GM12872 (cell line): Measurements from ENCODE around the gene PLEKHO2.

ENCODE experiments used
- TF ChIP-seq, protein P1 (sequence below): IDR thresholded peaks from 3 replicates; pipeline ENCODE4 v1.5.1; 2011; ENCODE audit warnings: low read depth, mild to moderate bottlenecking, low read length, moderate library complexity; ENCODE audit not compliant: insufficient read depth

The PLEKHO2 gene

GRCh38 chr15:64847448-64847847 is 5.7 kb downstream of the PLEKHO2 start:
- TF ChIP-seq, protein P1, sequence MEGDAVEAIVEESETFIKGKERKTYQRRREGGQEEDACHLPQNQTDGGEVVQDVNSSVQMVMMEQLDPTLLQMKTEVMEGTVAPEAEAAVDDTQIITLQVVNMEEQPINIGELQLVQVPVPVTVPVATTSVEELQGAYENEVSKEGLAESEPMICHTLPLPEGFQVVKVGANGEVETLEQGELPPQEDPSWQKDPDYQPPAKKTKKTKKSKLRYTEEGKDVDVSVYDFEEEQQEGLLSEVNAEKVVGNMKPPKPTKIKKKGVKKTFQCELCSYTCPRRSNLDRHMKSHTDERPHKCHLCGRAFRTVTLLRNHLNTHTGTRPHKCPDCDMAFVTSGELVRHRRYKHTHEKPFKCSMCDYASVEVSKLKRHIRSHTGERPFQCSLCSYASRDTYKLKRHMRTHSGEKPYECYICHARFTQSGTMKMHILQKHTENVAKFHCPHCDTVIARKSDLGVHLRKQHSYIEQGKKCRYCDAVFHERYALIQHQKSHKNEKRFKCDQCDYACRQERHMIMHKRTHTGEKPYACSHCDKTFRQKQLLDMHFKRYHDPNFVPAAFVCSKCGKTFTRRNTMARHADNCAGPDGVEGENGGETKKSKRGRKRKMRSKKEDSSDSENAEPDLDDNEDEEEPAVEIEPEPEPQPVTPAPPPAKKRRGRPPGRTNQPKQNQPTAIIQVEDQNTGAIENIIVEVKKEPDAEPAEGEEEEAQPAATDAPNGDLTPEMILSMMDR, result no peak

GRCh38 chr15:64847876-64848716 is 6.4 kb downstream of the PLEKHO2 start:
- TF ChIP-seq, protein P1, result no peak

GRCh38 chr15:64850778-64851502 is 9.2 kb downstream of the PLEKHO2 start:
- TF ChIP-seq, protein P1, result no peak

DNA sequence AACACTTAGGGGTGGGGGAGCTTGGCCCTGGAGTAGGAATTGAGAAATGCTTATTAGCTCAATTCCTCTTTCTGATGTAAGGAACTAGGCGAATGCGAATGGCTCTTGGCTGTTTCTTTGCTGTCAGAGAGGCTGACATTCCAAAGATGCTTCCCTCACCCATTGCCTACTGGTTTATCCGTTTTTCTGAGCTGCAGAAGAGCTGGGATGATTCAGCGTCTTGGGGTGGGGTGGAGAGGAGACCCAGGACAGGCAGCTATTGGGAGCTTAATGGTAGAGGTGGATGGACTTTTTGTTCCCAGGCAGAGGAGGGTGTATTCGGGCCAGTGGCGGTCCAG is 9.8 kb downstream of the PLEKHO2 start:
- TF ChIP-seq, protein P1, result no peak

- TF ChIP-seq, protein P1, result no peak
Observed at GRCh38 chr15:64854041-64854440, 12.3 kb downstream of the PLEKHO2 start.

GRCh38 chr15:64854526-64854925 is 12.8 kb downstream of the PLEKHO2 start:
- TF ChIP-seq, protein P1, result no peak

GRCh38 chr15:64855205-64855975 is 13.7 kb downstream of the PLEKHO2 start:
- TF ChIP-seq, protein P1, result no peak
